DMS79 (cell line): ENCODE data around the gene EMX1.
"Not testable (repeated sequence)": the region's sequence is repeated elsewhere in the genome, so short reads cannot be mapped to it uniquely, and the experiment has no call there.

ENCODE experiments used
- DNase-seq: peaks from one replicate; lab custom pipeline; 2025; lab: John Stamatoyannopoulos, UW

Gene EMX1

DNA sequence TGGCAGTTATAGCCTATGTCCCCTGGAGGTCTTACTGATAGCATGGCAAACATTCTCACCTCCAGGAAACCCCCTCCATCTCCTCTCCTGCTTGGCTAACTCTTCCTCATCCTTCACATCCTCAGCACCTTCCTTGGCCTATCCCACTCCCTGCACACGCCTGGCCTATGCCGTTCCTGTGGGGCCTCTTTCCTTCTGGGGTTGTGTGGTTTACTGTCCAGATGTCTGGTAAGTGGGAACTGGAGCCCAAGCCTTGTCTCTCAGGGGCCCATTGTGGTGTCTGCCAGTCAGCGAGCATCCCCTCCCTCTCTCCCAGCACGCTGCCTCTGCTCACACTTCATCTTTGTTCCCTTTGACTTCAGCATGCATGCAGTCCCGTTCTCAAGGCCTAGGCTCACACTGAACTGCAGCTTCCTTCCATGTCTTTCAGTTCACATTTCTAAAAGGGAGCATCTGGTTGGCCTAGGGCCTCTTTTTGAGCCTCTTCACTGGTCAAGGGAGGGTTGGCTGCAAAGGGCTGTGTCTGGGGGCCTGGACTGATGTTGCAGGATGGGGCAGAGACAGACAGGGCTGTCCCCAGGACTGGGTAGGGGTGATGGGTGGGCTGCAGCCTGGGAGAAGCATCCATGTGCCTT is 17.0 kb upstream of the EMX1 start:
- DNase-seq, result no peak

- DNase-seq, result no peak
Measured at GRCh38 chr2:72901426-72901825, 15.9 kb upstream of the EMX1 start.

GRCh38 chr2:72907369-72907768 is 9.9 kb upstream of the EMX1 start:
- DNase-seq, result not testable (repeated sequence)

- DNase-seq, result no peak
Measured at GRCh38 chr2:72908741-72909140, 8.6 kb upstream of the EMX1 start.

GRCh38 chr2:72911256-72911655 is 6.1 kb upstream of the EMX1 start:
- no peak for DNase-seq

- DNase-seq, result no peak
Measured at GRCh38 chr2:72913486-72914205, 3.7 kb upstream of the EMX1 start.

GRCh38 chr2:72914206-72914559 is 3.1 kb upstream of the EMX1 start:
- no peak for DNase-seq

DNA sequence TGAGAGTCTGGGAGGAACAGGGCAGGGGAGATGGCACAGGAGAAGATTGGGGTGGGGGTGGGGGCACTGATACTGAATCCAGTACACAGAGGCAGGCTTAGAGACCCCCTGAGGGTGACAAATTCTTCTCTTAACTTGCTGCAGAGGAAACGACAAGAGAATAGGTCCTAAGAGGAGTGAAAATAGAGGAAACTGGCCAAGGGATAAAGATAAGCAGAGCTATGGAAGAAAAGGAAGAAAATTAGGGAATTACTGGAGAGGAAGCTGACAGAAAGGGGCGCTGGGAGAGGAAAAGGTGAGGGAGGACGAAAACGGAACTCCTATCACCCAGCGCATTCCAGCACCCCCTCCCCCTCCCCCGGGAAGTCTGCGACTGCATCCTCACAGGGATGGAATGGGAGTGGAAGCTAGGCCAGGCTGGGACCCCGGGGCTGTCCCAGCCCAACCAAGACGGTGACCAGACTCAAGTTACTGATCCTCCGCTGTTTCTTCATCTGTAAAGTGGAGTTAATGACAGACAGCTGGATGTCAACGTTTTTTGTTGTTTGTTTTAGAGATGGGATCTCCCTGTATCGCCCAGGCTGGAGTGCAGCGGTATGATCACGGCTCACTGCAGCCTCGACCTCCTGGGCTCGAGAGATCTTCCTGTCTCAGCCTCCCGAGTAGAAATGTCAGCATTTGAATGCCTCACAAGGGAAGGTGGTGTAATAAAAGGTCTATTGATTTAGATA is 2.6 kb upstream of the EMX1 start:
- no peak for DNase-seq

DNA sequence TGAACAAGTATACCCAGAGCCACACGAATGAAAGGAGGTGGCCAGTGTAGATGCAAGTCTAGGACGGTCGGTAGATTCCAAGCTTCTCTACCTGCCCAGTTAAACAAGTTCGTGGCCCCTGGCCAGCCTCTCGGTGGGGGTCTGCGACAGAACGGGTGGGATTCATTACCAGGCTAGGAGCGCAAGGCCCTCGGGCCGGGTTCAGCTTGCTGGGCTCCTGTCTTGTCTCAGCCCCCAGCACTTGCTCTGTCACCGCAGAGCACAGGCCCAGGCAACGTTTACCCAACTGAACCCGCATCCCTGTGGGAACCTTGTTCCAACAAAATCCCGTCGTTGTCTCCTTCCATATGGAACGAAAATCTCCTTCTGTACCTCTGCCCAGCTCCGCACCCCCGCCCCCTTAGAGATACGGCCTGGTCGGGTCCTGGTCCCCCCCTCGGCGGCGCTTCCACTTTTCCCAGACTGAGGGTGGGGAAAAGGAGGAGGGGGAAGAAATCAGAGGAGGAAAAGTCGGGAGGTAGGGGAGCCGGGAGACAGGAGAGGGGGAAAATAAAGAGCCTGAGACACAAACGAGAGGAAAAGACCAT is 1.9 kb upstream of the EMX1 start:
- DNase-seq, result no peak

GRCh38 chr2:72915907-72916742 is 1.2 kb upstream of the EMX1 start:
- DNase-seq, result peak; percentile 37

DNA sequence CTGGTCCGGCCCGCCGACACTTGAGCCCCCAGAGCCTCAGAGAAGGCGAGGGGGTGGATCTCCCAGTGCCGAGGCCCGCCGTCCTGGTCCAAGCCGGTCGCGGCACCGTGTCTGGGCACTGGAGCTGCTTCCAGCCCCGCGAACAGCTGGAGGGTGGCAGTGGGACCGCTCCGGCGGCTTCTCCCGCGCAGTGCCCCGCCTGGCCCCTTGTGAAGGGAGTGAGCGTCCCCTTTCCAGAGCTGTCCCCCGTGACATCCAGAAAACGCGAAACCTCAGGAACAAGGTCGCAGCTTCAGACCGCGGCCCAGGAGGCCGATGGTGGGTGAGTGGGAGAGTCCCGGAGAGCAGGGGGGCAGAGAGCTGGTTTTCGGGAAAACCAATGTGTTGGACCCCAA is 579 bp upstream of the EMX1 start:
- no peak for DNase-seq

DNA sequence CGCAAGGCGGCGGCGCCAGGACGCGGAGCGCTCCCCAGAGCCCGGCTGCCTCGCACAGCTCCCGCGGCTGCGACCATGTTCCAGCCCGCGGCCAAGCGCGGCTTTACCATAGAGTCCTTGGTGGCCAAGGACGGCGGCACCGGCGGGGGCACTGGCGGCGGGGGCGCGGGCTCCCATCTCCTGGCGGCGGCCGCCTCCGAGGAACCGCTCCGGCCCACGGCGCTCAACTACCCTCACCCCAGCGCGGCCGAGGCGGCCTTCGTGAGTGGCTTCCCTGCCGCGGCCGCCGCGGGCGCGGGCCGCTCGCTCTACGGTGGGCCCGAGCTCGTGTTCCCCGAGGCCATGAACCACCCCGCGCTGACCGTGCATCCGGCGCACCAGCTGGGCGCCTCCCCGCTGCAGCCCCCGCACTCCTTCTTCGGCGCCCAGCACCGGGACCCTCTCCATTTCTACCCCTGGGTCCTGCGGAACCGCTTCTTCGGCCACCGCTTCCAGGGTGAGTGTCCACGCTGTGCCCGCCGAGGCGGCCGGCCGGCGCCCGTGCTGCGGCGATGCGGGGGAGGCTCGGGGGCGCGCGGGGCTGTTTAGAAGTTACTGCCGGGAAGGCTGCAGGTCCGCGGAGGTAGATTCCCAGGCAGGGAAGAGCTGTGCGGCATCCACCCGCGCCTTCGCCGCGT is 696 bp downstream of the EMX1 start:
- no peak for DNase-seq

DNA sequence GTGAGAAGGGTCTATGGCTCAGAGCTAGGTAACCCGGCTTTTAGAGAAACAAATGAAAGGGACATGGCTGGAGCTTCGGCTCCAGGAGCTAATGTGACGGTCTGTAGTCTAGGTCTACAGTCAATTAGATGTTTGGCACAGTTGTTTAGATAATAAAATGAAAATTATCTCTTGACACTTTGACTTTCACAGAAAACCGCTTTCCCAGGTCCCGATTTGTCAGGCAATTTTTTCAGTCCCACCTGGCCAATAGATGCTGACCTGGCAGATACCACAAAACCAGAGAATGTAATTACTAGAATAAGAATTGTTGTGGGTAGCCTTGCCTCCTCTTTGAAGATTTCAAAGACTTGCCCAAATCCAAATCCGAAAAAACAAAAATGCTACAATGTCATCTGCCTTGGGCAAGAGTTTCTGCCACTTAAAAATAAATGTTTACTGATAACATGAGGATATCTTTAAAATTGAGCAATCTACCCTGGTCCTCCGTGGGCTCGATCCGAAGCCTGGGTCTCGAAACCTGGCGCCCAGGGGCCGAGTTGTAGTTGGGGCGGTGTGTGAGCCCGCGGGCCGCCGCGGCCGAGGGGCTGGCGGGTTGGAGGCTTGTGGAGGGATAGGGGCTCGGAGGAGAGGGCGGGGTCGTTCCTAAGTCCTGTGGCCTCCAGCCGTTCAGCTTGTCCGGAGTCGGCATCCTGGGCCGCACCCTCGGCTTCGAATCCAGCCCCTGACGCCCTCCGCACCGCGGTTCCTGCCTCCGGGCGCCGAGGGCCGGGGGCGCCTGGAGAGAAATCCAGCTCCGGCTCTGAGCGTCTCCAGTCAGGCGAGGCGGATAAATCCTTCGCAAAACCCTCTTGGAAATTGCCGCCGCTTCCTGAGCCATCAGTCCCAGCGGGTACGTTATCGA is 2.3 kb downstream of the EMX1 start:
- no peak for DNase-seq

DNA sequence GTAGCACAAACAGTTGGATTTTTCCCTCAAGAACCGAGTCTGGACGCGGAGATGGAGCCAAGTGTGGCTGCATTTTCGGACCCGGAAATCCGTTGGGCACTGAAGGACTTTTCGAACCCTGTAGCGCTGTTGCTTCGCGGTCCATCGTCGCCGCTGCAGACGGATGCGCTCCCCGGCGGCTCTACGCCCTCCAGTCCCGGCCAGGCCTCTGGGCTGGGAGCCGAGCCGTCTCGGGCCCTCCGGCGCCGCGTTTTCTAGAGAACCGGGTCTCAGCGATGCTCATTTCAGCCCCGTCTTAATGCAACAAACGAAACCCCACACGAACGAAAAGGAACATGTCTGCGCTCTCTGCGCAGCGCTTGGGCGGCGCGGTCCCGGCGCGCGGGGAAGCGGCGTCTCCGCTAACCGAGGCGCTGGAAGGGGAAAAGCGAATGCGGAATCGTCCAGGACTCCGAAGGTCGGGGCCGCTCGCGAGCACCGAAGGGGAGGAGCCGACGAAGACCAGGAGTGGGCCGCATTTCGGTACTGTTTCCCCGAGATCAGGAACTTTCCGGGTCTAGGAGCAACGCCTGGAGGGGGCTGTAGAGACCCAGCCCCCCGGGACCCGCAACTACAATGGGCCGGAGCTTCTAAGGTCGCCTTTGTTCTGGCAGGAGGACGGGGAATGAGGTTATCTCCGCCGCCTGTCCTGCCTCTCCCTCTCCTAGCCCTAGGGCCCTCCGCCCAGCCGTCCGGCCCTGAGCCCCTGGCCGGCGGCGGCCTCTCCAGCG is 3.2 kb downstream of the EMX1 start:
- DNase-seq, result no peak

DNA sequence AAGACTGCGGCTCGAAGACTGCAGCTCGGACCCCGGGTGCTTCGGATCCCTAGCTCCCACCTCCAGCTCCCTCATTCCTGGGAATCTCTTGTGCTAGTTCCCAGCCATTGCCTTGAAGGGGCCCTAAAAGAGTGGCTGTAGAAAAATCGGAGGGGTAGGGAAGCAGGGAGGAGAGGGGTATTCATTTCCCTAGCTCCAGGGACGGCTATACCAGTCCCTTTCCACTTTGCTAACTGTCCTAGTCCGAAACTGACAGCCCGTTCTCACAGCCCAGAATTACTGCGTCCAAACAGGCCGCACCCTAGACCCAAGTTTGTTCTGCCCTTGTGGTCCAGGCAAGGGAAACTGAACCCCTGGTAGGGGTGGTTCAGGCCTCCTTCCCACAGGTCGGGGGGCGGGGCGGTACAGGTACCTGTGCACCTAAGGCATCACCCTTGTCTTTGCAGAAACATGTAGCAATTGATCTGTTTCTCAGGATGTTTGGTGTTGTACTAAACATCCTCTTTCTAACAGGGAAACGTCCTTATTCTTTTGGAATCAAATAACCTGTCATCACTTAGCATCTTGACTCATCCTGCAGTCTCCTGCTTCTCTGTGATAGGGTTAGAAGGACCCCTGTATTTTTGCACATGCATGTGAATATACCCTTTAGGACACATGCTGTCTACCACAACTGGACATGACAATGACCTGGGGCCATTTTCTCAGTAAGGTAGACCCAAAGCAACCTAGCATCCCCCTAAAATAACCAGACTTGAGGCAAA is 4.0 kb downstream of the EMX1 start:
- no peak for DNase-seq

GRCh38 chr2:72921853-72922252 is 4.5 kb downstream of the EMX1 start:
- DNase-seq, result no peak

- DNase-seq, result no peak
Measured at GRCh38 chr2:72923833-72924352, 6.6 kb downstream of the EMX1 start.

DNA sequence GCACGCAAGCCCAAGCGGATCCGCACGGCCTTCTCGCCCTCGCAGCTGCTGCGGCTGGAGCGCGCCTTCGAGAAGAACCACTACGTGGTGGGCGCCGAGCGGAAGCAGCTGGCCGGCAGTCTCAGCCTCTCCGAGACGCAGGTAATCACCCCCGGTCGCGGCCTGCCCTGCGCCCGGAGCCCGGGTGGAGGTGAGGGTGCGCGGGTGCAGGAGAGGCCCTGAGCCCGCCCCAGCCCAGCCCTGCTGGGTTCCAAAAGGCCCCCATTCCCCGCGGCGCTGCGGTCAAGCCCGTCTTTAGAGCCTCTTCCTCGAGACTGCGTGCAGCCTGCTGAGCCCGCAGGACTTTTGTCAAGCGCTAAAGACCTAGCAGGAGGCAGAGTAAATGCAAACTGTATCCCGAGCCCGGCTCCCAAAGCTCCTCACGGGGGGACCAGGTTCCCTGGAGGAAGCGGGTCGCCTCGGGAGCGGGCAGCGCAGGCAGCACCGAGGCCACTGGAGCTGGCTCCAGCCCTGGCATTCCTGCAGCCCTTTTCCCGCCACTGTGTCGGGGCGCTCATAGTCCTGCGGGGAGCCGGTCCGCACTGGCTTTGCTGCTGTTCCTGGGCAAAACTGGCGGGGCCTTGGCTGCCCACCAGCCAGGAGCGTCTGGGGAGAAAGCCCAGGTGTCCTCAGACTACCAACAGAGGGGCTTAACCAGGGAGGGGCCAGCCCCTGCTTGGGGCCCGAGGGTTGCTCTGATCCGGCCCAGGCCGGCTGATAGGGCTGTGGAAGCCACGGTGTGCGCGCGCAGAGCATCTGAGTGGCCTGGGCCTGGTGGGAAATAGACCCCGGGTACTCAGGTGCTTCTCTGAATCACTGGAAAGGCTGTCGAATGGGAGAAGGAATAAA is 7.3 kb downstream of the EMX1 start:
- no peak for DNase-seq
